Right lobe of liver (tissue), 6 donors: ENCODE data around the gene PIGP. TPM values are rescaled to one million over a fixed set of nuclear protein-coding genes. Genes with fewer than 3 reads are reported as not detected.
"Not testable (repeated sequence)": the region's sequence is repeated elsewhere in the genome, so short reads cannot be mapped to it uniquely, and the experiment has no call there.

Source experiments
- ATAC-seq, 4 donors: fragments of 200-7000 bp; cut with Tn5 transposase; one replicate each; pipeline ENCODE4 v1.9.1; 2020; ENCODE audit warnings: mild to moderate bottlenecking in 4 of 4, moderate library complexity in 4 of 4
- DNase-seq, 3 donors: peaks; one replicate each; pipeline ENCODE4 v3.0.0-alpha.2; 2020
- H3K27ac ChIP-seq, 3 donors: fragments of 200-600 bp; one replicate each; pipeline ENCODE4 v1.8.0; 2022
- H3K27me3 ChIP-seq, 2 donors: fragments of 200-600 bp; one replicate each; pipeline ENCODE4 v1.8.0; 2022
- H3K36me3 ChIP-seq, 4 donors: fragments of 200-600 bp; sonication (generic) in 1 of 4; one replicate each; pipeline versions ENCODE4 v1.5.1 to v1.8.0; 2017 to 2022; ENCODE audit warnings: control low read depth in 1 of 4
- H3K4me1 ChIP-seq, 4 donors: fragments of 200-600 bp; sonication (generic) in 1 of 4; one replicate each; pipeline versions ENCODE4 v1.5.1 to v1.8.0; 2017 to 2022; ENCODE audit warnings: control low read depth in 1 of 4
- H3K4me3 ChIP-seq, 3 donors: fragments of 200-600 bp; one replicate each; pipeline ENCODE4 v1.8.0; 2022
- H3K9me3 ChIP-seq, 4 donors: fragments of 200-600 bp; sonication (generic) in 1 of 4; one replicate each; pipeline versions ENCODE4 v1.5.1 to v1.8.0; 2017 to 2022; ENCODE audit warnings: control low read depth in 1 of 4
- CTCF ChIP-seq, 4 donors: fragments of 200-600 bp in 3 of 4; fragments of 450-650 bp in 1 of 4; IDR thresholded peaks; one replicate each; pipeline versions ENCODE4 v1.5.1 to v1.8.0; 2016 to 2022; ENCODE audit warnings: antibody characterized with exemption in 4 of 4, mild to moderate bottlenecking in 2 of 4
- POLR2A ChIP-seq: fragments of 450-650 bp; IDR thresholded peaks from one replicate; pipeline ENCODE4 v1.6.1; 2017; ENCODE audit warnings: antibody characterized with exemption, mild to moderate bottlenecking
- WGBS: methylation state at CpG from one replicate; pipeline ENCODE4 v1.1.6; 2018; ENCODE audit warnings: low coverage, low lambda C conversion rate; ENCODE audit not compliant: insufficient coverage; ENCODE audit errors: missing lambda C conversion rate; 5-methylcytosine and 5-hydroxymethylcytosine counted together
- intact Hi-C, 2 donors: fragments of 100-400 bp; cut with DNase I; formaldehyde crosslinking; loops; one replicate each; pipeline versions ENCODE4 v1.11.2 to v1.14.1; 2022
- total RNA-seq, 6 experiments: library from RNA; depleted of rRNA in 2 of 6; stranded (reverse); fragments of >200 nt in 2 of 6; fragmentation: NEBNext Ultra II Directional in 3 of 6; extraction: Animal tissue kit (Norgen Biotek cat#: 25700) in 3 of 6; gene quantifications; one replicate each; pipeline versions ENCODE4 v1.1.0 to v1.2.4, GENCODE V29; 2016 to 2023
- donor health status: DM: no; HTN: yes; CAD: no.
- donor health status: DM: no; HTN: no; CAD: no.
- donor health status: DM: no; HTN: no; CAD: no.
- donor health status: DM: no; HTN: yes; CAD: no.
- donor health status: DM: no; HTN: yes; CAD: no.

The PIGP gene
- total RNA-seq, 6 experiments from 2014 or later, result 11.3 to 19.0 (median 17.3) TPM

- intact Hi-C loops, result no loop called here
- no peaks in the 10 kb centered on the region for H3K9me3 ChIP-seq
- no peak for DNase-seq
- TF ChIP-seq POLR2A (no peak), CTCF (IDR thresholded peaks at IDR 0.05) (no peak)
- no peaks in the 10 kb centered on the region for H3K4me1 ChIP-seq
- H3K4me3 ChIP-seq, result no peak overlapping the region
- 92% methylated on average over 2 of the region's 2 CpGs for WGBS
- no peak for ATAC-seq
- H3K27ac ChIP-seq, result no peak overlapping the region
- H3K27me3 ChIP-seq, result no peaks in the 10 kb centered on the region
- H3K36me3 ChIP-seq, result no peaks in the 10 kb centered on the region
Measured at GRCh38 chr21:37106998-37107397, 34.1 kb upstream of the PIGP start.

- H3K27me3 ChIP-seq, H3K9me3 ChIP-seq, H3K4me3 ChIP-seq, intact Hi-C loops, H3K4me1 ChIP-seq, ATAC-seq, DNase-seq, H3K27ac ChIP-seq: not testable (repeated sequence)
- 77% methylated on average over 3 of the region's 3 CpGs for WGBS
- H3K36me3 ChIP-seq, result peaks cover 0 to 14% (median 6%) of the 10 kb centered on the region in 4 donors
Measured at GRCh38 chr21:37102746-37103145, 29.9 kb upstream of the PIGP start.

- 100% methylated on average over 1 of the region's 1 CpG for WGBS
- H3K4me1 ChIP-seq, result no peaks in the 10 kb centered on the region
- H3K36me3 ChIP-seq, result peaks cover 0 to 21% (median 10%) of the 10 kb centered on the region in 4 donors
- no peak overlapping the region for H3K27ac ChIP-seq
- H3K4me3 ChIP-seq, result no peak overlapping the region
- H3K9me3 ChIP-seq, result no peaks in the 10 kb centered on the region
- H3K27me3 ChIP-seq, result no peaks in the 10 kb centered on the region
- DNase-seq, result no peak
- TF ChIP-seq CTCF (IDR thresholded peaks at IDR 0.05) (no peak), POLR2A (no peak)
- no peak for ATAC-seq
- intact Hi-C loops, result no loop called here
Measured at GRCh38 chr21:37101384-37101783, 28.5 kb upstream of the PIGP start.

GRCh38 chr21:37100316-37100715 is 27.4 kb upstream of the PIGP start:
- no peak for ATAC-seq
- H3K36me3 ChIP-seq, result peaks cover 0 to 28% (median 13%) of the 10 kb centered on the region in 4 donors
- no peaks in the 10 kb centered on the region for H3K9me3 ChIP-seq
- intact Hi-C loops, result no loop called here
- DNase-seq, result no peak
- H3K4me1 ChIP-seq, result no peaks in the 10 kb centered on the region
- no peaks in the 10 kb centered on the region for H3K27me3 ChIP-seq
- H3K4me3 ChIP-seq, result no peak overlapping the region
- no peak for TF ChIP-seq POLR2A
- no peak for TF ChIP-seq CTCF (IDR thresholded peaks at IDR 0.05)
- H3K27ac ChIP-seq, result no peak overlapping the region
- 72% methylated on average over 3 of the region's 6 CpGs for WGBS

- H3K4me1 ChIP-seq, result no peaks in the 10 kb centered on the region
- no peak overlapping the region for H3K4me3 ChIP-seq
- WGBS, result 78% methylated on average over 2 of the region's 2 CpGs
Measured at GRCh38 chr21:37098751-37099150, 25.9 kb upstream of the PIGP start.

More at GRCh38 chr21:37098751-37099150, 25.9 kb upstream of the PIGP start:
- no peak for DNase-seq
- intact Hi-C loops, result no loop called here
- no peaks in the 10 kb centered on the region for H3K27me3 ChIP-seq
- no peak for ATAC-seq
- TF ChIP-seq CTCF (IDR thresholded peaks at IDR 0.05) (no peak), POLR2A (no peak)
- no peak overlapping the region for H3K27ac ChIP-seq
- H3K9me3 ChIP-seq, result no peaks in the 10 kb centered on the region
- peaks cover 0 to 29% (median 13%) of the 10 kb centered on the region in 4 donors for H3K36me3 ChIP-seq
